Ectodermal cell (in vitro differentiated cells): Measurements from ENCODE around the gene BAHCC1.

Experiments used
- H3K27ac ChIP-seq: 2 replicates; pipeline ENCODE4 v1.7.0; 2013; ENCODE audit warnings: mild to moderate bottlenecking, low read depth, low read length; ENCODE audit not compliant: insufficient read depth, poor library complexity, severe bottlenecking
- H3K27me3 ChIP-seq: 2 replicates; pipeline ENCODE4 v1.7.0; 2013; ENCODE audit warnings: mild to moderate bottlenecking, low read length; ENCODE audit not compliant: insufficient read depth, control insufficient read depth, poor library complexity, severe bottlenecking
- H3K36me3 ChIP-seq: one replicate; pipeline ENCODE4 v1.7.0; 2013; ENCODE audit warnings: low read length; ENCODE audit not compliant: control insufficient read depth, insufficient read depth
- H3K4me1 ChIP-seq: one replicate; pipeline ENCODE4 v1.7.0; 2013; ENCODE audit warnings: low read length; ENCODE audit not compliant: control insufficient read depth, insufficient read depth
- H3K4me3 ChIP-seq: 2 replicates; pipeline ENCODE4 v1.7.0; 2013; ENCODE audit warnings: low read depth, low read length, control low read depth; ENCODE audit not compliant: insufficient read depth
- H3K9me3 ChIP-seq: 2 replicates; pipeline ENCODE4 v1.7.0; 2013; ENCODE audit warnings: mild to moderate bottlenecking, low read length, moderate library complexity; ENCODE audit not compliant: control insufficient read depth
- WGBS, 2 experiments: methylation state at CpG; one replicate each; pipeline ENCODE4 v1.1.7; 2013; ENCODE audit warnings: missing lambda C conversion rate in 2 of 2; 5-methylcytosine and 5-hydroxymethylcytosine counted together

BAHCC1 gene

GRCh38 chr17:81367171-81367570 lies 28.1 kb upstream of the BAHCC1 start:
- H3K36me3 ChIP-seq = no peaks in the 10 kb centered on the region
- no peak overlapping the region for H3K4me3 ChIP-seq
- peaks cover 39% of the 10 kb centered on the region for H3K27me3 ChIP-seq
- H3K4me1 ChIP-seq = peaks cover 14% of the 10 kb centered on the region
- H3K27ac ChIP-seq = no peak overlapping the region
- no peaks in the 10 kb centered on the region for H3K9me3 ChIP-seq
- 86 to 91% methylated on average over 12 of the region's 12 CpGs for WGBS, 2 experiments

DNA sequence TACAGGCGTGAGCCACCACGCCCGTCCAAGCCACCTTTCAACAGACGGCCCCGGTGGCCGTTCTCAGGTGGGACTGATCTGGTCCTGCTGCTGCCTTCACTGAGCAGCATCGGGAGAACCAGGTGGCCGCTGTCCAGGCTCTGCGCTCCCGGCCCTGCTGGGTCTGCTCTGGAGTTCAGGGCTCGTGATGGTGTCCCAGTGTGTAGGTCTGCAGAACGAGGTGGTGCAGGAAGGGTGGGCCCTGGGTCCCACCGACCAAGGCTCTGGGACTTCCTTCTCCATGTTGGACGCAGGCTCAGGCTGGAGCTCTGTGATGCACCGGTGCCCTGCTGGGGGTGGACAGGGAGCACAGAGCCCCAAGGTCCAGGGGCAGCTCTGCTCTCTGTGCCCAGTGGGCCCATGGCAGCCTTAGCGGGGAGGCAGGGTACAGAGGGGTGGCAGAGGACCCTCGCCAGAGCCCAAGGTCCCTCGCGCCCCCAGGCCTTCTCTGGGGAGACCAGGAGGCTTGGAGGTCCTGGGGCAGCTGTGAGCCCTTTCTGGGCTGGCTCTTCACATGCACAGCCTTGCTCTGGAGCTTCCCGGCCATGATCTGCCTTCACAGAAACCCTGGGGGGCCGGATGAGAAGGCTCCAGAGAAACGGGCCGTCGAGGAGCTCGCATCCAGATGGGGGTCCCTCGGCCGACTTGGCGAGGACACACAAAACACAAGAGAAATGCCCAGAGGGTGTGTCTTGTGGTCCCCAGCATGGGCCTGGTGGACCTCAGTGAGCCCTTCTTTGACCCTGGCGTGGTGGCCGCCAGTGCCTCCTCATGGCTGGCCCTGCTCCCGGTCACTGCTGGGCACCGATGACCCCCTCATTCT lies 26.9 kb upstream of the BAHCC1 start:
- Histone ChIP-seq H3K27me3 (peaks cover 39% of the 10 kb centered on the region), H3K9me3 (no peaks in the 10 kb centered on the region), H3K36me3 (no peaks in the 10 kb centered on the region), H3K4me3 (no peak overlapping the region), H3K27ac (no peak overlapping the region), H3K4me1 (peaks cover 14% of the 10 kb centered on the region)
- 92 to 93% methylated on average over 32 of the region's 32 CpGs for WGBS, 2 experiments

GRCh38 chr17:81370294-81370693 lies 25.0 kb upstream of the BAHCC1 start:
- Histone ChIP-seq H3K9me3 (no peaks in the 10 kb centered on the region), H3K4me3 (no peak overlapping the region), H3K27ac (no peak overlapping the region), H3K36me3 (no peaks in the 10 kb centered on the region), H3K4me1 (peaks cover 4% of the 10 kb centered on the region), H3K27me3 (peaks cover 23% of the 10 kb centered on the region)
- WGBS, 2 experiments = 92 to 94% methylated on average over 5 of the region's 5 CpGs

DNA sequence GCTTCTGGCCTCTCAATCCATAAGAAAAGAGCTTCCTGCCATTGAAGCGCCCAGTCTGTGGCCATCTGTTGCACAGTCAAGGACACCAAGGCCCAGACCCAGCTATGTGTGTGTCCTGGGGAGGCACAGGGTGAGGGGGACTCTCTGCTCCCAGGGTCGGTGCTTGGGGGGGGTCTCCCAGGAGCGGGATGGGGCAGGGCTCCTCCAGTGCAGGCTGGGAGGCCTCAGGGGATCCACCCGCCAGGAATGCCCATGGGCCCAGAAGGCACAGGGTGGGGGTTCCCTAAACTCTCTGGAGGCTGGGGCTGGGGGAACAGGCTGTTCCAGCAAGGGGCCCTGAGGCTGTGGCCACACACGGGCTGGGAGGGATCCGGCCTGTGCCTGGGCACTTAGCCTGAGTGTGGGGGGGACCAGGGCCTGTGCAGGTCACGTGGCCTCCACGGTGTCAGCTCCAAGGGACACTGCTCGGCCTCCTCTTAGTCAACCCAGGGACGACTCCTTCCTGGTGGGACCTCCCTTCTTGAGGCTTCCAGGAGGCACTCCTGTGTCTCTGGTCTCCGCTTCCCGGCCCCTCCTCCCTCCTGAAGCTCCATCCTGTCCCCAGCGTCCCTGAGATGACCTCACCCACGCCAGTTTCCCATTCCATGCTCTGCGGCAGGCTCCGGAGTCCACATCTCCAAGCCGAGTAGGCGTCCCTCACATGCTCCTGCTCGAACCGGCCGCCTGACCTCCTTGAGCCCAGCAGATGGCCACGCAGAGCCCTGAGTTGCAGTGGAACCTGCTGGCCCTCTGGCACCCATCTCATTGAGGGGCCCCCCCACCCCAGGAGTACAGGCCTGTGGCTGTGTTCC lies 23.1 kb upstream of the BAHCC1 start:
- H3K36me3 ChIP-seq = no peaks in the 10 kb centered on the region
- peaks cover 4% of the 10 kb centered on the region for H3K27me3 ChIP-seq
- H3K4me3 ChIP-seq = no peak overlapping the region
- H3K27ac ChIP-seq = no peak overlapping the region
- H3K9me3 ChIP-seq = no peaks in the 10 kb centered on the region
- H3K4me1 ChIP-seq = no peaks in the 10 kb centered on the region
- WGBS, 2 experiments = 74 to 76% methylated on average over 22 of the region's 22 CpGs

DNA sequence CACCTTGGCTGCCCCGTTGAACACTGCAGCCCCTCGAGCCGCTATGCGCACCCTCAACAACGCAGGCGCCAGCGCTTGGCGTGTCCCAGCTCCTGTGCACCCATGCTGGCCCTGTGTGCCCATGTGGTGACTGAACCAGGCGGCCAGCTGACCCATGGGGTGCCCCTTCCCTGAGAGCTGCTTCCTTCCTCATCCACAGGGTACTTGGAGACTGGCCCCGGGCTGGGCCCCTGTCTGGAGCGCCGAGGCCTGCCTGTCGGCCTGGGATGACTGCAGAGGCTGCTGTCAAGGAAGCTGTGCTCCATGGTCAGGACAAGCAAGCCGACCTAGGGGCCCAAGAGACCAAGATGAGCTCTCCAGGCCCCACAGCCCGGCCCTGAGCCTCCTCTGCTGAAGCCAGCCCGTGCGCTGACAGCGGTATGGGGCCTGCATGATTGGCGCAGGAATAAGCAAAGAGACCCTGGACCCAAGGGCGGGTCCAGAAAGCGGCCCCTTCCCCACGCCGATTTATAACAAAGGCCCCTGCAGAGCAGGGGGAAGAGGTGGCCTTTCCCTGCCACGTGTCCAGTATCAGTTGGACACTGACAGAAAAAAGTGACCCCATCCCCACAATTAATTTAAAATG lies 21.6 kb upstream of the BAHCC1 start:
- WGBS, 2 experiments = 92% methylated on average over 24 of the region's 24 CpGs

GRCh38 chr17:81374890-81375289 lies 20.4 kb upstream of the BAHCC1 start:
- WGBS, 2 experiments = 94 to 98% methylated on average over 5 of the region's 5 CpGs
- Histone ChIP-seq H3K4me1 (no peaks in the 10 kb centered on the region), H3K36me3 (no peaks in the 10 kb centered on the region), H3K9me3 (no peaks in the 10 kb centered on the region), H3K4me3 (no peak overlapping the region), H3K27ac (no peak overlapping the region), H3K27me3 (no peaks in the 10 kb centered on the region)

More for the DNA sequence above, 21.6 kb upstream of the BAHCC1 start:
- no peaks in the 10 kb centered on the region for H3K9me3 ChIP-seq
- H3K4me1 ChIP-seq = no peaks in the 10 kb centered on the region
- H3K27me3 ChIP-seq = peaks cover 3% of the 10 kb centered on the region
- no peaks in the 10 kb centered on the region for H3K36me3 ChIP-seq
- no peak overlapping the region for H3K4me3 ChIP-seq
- no peak overlapping the region for H3K27ac ChIP-seq

DNA sequence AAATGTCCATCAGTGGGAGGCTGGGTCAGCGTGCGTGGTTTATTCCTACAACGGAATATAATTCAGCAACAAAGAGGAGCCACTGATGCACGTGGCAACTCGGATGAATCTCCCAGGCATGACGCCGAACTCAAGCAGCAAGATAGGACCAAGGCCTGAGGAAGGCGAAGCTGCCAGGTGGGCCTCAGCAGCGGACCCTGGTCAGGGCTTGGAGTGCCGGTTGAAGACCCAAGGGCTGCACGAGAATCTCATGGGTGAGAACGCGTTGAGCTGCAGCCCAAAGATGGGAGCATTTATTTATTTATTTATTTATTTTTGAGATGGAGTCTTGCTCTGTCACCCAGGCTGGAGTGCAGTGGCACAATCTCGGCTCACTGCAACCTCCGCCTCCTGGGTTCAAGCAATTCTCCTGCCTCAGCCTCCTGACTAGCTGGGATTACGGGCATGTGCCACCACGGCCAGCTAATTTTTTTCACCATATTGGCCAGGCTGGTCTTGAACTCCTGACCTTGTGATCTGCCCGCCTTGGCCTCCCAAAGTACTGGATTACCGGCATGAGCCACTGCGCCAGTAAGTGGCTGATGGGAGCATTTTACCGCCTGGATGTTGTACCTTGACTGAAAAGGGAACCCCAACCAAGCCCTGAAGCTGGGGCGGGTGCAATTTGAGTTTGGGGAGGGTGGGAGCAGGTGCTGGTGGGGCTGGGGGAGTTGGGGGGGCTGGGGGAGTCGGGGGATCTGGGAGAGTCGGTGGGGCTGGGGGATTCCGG lies 18.1 kb upstream of the BAHCC1 start:
- no peaks in the 10 kb centered on the region for H3K4me1 ChIP-seq
- H3K27ac ChIP-seq = no peak overlapping the region
- H3K36me3 ChIP-seq = no peaks in the 10 kb centered on the region
- 91 to 92% methylated on average over 24 of the region's 25 CpGs for WGBS, 2 experiments
- H3K4me3 ChIP-seq = no peak overlapping the region
- no peaks in the 10 kb centered on the region for H3K9me3 ChIP-seq
- no peaks in the 10 kb centered on the region for H3K27me3 ChIP-seq

GRCh38 chr17:81378941-81379511 lies 16.2 kb upstream of the BAHCC1 start:
- H3K27ac ChIP-seq = no peak overlapping the region
- no peak overlapping the region for H3K4me3 ChIP-seq
- no peaks in the 10 kb centered on the region for H3K9me3 ChIP-seq
- no peaks in the 10 kb centered on the region for H3K27me3 ChIP-seq
- WGBS, 2 experiments = 85 to 86% methylated on average over 11 of the region's 11 CpGs
- no peaks in the 10 kb centered on the region for H3K36me3 ChIP-seq
- H3K4me1 ChIP-seq = no peaks in the 10 kb centered on the region

GRCh38 chr17:81379523-81379942 lies 15.7 kb upstream of the BAHCC1 start:
- Histone ChIP-seq H3K4me3 (no peak overlapping the region), H3K36me3 (no peaks in the 10 kb centered on the region), H3K9me3 (no peaks in the 10 kb centered on the region), H3K4me1 (no peaks in the 10 kb centered on the region), H3K27me3 (no peaks in the 10 kb centered on the region), H3K27ac (no peak overlapping the region)
- 86 to 88% methylated on average over 16 to 17 of the region's 17 CpGs for WGBS, 2 experiments
